GM23338 (cell line): ENCODE results near the gene PRPH.

Experiments used
- CTCF ChIP-seq, 2 experiments: fragments of 200-600 bp in 1 of 2; sonication (generic) in 1 of 2; conservative IDR thresholded peaks; 2 replicates each; pipeline versions ENCODE4 v1.5.1 to v1.6.1; 2016 to 2017; ENCODE audit warnings: antibody characterized with exemption in 2 of 2, low read depth in 2 of 2, mild to moderate bottlenecking in 2 of 2, moderate library complexity in 1 of 2
- ETS1 ChIP-seq: IDR thresholded peaks from 2 replicates; pipeline ENCODE4 v1.6.1; 2016; ENCODE audit warnings: antibody characterized with exemption
- EZH2 ChIP-seq: fragments of 200-600 bp; sonication (generic); IDR thresholded peaks from one replicate; pipeline ENCODE4 v1.8.0; 2017; ENCODE audit warnings: antibody characterized with exemption, mild to moderate bottlenecking, low read depth; ENCODE audit not compliant: unreplicated experiment
- JUNB ChIP-seq: IDR thresholded peaks from one replicate; pipeline ENCODE4 v1.6.1; 2016; ENCODE audit warnings: antibody characterized with exemption; ENCODE audit not compliant: unreplicated experiment
- POLR2AphosphoS5 ChIP-seq: IDR thresholded peaks from 2 replicates; pipeline ENCODE4 v1.6.1; 2016; ENCODE audit warnings: antibody characterized with exemption, low read depth
- REST ChIP-seq: IDR thresholded peaks from one replicate; pipeline ENCODE4 v1.6.1; 2018; ENCODE audit warnings: antibody characterized with exemption; ENCODE audit not compliant: unreplicated experiment

GRCh38 chr12:49332891-49333371 is 38.0 kb downstream of the PRPH start:
- TF ChIP-seq CTCF (conservative IDR thresholded peaks at IDR 0.05; ENCODE audit: low read depth in 2 of 2) (no peak), REST (no peak), POLR2AphosphoS5 (no peak), EZH2 (no peak), JUNB (no peak), ETS1 (no peak)
